ENCODE data around the gene LRTM2. TPM values are rescaled to one million over a fixed set of nuclear protein-coding genes. Genes with fewer than 3 reads are reported as not detected.

LRTM2 gene
- total RNA-seq, 3 donors from 2014 or later, result not detected

DNA sequence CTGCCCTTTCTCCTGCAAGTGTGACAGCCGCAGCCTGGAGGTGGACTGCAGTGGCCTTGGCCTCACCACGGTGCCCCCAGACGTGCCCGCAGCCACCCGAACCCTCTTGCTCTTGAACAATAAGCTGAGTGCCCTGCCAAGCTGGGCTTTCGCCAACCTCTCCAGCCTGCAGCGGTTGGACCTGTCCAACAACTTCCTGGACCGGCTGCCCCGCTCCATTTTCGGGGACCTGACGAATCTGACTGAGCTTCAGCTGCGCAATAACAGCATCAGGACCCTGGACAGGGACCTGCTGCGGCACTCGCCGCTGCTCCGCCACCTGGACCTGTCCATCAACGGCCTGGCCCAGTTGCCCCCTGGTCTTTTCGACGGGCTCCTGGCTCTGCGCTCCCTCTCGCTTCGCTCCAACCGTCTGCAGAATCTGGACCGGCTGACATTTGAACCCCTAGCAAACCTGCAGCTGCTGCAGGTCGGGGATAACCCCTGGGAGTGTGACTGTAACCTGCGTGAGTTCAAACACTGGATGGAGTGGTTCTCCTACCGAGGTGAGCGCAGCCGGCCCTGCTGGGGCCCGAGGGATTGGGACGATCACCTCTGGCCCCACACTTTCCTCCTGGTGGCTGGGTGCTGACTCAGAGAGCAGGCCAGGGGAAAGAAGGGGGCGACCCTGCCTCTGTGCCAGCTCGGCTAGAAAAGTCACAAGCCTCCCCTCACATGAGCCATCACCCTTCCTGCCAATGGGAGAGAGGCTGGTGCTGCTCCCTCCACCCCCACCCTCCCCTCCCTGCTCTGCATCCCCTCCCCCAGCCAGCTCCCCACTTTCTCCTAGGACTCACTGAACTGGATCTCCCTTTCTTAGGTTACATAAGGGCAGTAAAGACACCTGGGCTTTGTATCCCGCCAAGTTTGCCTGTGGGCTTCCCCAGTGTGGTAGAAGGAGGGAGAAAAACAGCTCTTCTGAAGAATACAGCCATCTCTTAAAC is 10.9 kb downstream of the LRTM2 start:
- no peaks in the 10 kb centered on the region for H3K9me3 ChIP-seq
- intact Hi-C loops (cut with DNase I, micrococcal nuclease), result no loop called here

DNA sequence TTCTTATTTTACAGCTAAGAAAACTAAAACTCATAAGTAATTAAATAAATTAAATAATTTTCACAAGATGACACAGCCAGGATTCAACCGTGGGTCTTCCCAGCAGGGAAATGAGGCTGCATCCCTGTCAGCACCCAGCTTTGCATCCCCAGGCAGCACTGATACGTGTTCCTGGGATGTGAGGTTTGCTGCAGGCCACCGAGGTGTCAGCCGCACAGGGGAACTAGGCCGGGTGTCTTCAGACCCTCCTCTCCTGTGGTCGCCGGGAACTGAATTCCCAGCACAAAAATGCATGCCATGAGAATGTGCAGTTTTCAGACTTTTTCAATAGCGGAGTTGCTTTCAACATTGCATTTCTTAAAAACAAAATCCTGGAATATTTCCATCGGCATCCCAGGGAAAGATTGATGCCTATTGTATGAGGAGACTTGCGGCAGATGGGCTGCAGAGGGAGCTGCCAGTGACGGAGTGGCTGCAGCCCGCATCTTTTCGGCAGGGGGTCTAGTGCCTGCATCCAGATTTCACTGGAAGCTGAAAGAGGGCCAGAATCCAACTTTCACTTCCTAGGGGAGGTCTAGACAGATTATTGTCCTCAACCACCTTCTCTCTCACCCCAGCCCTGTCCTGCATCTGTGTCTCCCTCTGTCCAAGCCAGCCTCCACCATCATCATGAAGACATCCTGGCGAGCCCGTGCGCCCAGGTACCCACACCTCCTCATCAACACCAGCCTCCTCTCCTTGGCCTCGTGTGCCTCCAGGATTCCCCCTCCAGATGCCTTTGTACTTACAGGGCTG is 12.6 kb downstream of the LRTM2 start:
- TF ChIP-seq, protein P1, sequence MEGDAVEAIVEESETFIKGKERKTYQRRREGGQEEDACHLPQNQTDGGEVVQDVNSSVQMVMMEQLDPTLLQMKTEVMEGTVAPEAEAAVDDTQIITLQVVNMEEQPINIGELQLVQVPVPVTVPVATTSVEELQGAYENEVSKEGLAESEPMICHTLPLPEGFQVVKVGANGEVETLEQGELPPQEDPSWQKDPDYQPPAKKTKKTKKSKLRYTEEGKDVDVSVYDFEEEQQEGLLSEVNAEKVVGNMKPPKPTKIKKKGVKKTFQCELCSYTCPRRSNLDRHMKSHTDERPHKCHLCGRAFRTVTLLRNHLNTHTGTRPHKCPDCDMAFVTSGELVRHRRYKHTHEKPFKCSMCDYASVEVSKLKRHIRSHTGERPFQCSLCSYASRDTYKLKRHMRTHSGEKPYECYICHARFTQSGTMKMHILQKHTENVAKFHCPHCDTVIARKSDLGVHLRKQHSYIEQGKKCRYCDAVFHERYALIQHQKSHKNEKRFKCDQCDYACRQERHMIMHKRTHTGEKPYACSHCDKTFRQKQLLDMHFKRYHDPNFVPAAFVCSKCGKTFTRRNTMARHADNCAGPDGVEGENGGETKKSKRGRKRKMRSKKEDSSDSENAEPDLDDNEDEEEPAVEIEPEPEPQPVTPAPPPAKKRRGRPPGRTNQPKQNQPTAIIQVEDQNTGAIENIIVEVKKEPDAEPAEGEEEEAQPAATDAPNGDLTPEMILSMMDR (IDR thresholded peaks at IDR 0.05), result no peak
- intact Hi-C loops (cut with DNase I, micrococcal nuclease), result no loop called here
- ATAC-seq (no peak), DNase-seq (peak in 1 of 3 donors; percentile 23)
- Histone ChIP-seq H3K4me1 (ENCODE audit: low read depth) (no peaks in the 10 kb centered on the region), H3K9me3 (no peaks in the 10 kb centered on the region), H3K4me3 (no peak overlapping the region), H3K36me3 (ENCODE audit: low read depth) (no peaks in the 10 kb centered on the region)

More for the DNA sequence above, 10.9 kb downstream of the LRTM2 start:
- H3K4me3 ChIP-seq, result no peak overlapping the region
- peak; percentile 77 for ATAC-seq
- no peaks in the 10 kb centered on the region for H3K36me3 ChIP-seq (ENCODE audit: low read depth)
- DNase-seq, result peak; percentile 55 to 67 (median 67)
- no peaks in the 10 kb centered on the region for H3K4me1 ChIP-seq (ENCODE audit: low read depth)
- TF ChIP-seq, protein P1 (IDR thresholded peaks at IDR 0.05), result no peak

DNA sequence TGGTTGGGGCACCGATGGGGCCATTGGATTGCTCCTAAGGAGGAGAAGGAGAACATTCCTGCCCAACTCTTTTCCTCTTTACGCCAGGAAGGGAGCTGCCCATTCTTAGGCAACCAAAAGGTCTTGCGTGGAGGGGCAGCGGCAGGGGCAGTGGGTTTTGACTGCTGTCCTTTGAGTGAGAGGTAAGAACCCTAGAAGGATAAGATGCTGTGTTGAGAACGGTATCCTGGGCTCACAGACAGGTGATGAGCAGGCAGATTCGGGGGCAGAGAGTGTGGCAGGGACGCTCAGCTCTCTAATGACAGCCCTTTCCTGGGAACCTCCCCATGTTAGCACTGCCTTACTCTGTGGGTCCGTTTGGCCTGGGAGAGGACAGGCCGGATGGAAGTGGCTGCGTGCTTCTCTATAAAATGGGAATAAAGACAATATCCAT is 13.2 kb downstream of the LRTM2 start:
- ATAC-seq (no peak), DNase-seq (no peak)
- intact Hi-C loops (cut with DNase I, micrococcal nuclease), result no loop called here
- H3K4me1 ChIP-seq (ENCODE audit: low read depth), result no peaks in the 10 kb centered on the region
- H3K36me3 ChIP-seq (ENCODE audit: low read depth), result no peaks in the 10 kb centered on the region
- TF ChIP-seq, protein P1 (IDR thresholded peaks at IDR 0.05), result no peak
- no peaks in the 10 kb centered on the region for H3K9me3 ChIP-seq
- no peak overlapping the region for H3K4me3 ChIP-seq

DNA sequence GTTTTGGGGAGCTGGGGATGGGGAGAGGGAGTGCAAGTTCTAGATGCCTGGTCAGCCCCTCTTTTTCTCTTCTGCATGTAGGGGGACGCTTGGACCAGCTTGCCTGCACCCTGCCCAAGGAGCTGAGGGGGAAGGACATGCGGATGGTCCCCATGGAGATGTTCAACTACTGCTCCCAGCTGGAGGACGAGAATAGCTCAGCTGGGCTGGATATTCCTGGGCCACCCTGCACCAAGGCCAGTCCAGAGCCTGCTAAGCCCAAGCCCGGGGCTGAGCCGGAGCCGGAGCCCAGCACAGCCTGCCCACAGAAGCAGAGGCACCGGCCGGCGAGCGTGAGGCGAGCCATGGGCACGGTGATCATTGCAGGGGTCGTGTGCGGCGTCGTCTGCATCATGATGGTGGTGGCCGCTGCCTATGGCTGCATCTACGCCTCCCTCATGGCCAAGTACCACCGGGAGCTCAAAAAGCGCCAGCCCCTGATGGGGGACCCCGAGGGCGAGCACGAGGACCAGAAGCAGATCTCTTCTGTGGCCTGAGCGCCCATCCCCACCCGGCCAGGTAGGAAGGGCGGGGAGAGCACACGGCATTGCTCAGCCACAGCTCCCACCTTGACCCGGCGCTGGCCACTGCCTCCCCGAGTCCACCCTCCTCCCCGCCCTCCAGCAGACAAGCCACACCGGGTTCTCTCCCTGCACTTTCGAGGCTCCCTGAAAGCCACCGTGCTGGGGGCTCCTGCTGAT is 14.0 kb downstream of the LRTM2 start:
- intact Hi-C loops (cut with DNase I, micrococcal nuclease), result no loop called here

More for the DNA sequence above, 14.0 kb downstream of the LRTM2 start:
- no peaks in the 10 kb centered on the region for H3K9me3 ChIP-seq
- H3K4me3 ChIP-seq, result no peak overlapping the region
- DNase-seq (peak in 1 of 3 donors; percentile 27), ATAC-seq (no peak)
- no peaks in the 10 kb centered on the region for H3K4me1 ChIP-seq (ENCODE audit: low read depth)
- no peaks in the 10 kb centered on the region for H3K36me3 ChIP-seq (ENCODE audit: low read depth)
- TF ChIP-seq, protein P1 (IDR thresholded peaks at IDR 0.05), result no peak
